GM23248 (cell line): Measurements from ENCODE around the gene ZNF575.

ENCODE experiments used
- EZH2 ChIP-seq: fragments of 200-600 bp; sonication (generic); IDR thresholded peaks from 2 replicates; pipeline ENCODE4 v1.6.1; 2018; ENCODE audit warnings: antibody characterized with exemption, mild to moderate bottlenecking; ENCODE audit not compliant: insufficient read depth, poor library complexity, severe bottlenecking
- EZH2phosphoT487 ChIP-seq: fragments of 200-600 bp; sonication (generic); IDR thresholded peaks from 2 replicates; pipeline ENCODE4 v1.6.1; 2018; ENCODE audit warnings: antibody characterized with exemption, moderate library complexity, mild to moderate bottlenecking, low read depth; ENCODE audit not compliant: insufficient read depth

DNA sequence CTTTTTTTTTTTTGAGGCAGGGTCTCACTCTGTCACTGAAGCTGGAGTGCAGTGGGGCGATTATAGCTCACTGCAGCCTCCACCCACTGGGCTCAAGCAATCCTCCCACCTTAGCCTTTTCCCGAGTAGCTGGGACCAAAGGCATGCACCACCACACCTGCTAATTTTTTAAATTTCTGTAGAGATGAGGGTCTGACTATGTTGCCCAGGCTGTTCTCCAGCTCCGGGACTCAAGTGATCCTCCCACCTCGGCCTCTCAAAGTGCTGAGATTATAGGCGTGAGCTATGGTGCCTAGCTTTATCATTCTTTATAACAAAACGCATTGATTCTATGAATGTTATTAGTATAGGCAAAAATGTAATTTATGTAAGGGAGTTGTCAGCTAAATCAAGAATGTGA is 49.7 kb upstream of the ZNF575 start:
- no peak for TF ChIP-seq EZH2
- TF ChIP-seq EZH2phosphoT487 = no peak
